Esophagus muscularis mucosa (tissue), 3 donors: Measurements from ENCODE around the gene LHFPL2.

Experiments
- POLR2A ChIP-seq: fragments of 450-650 bp; IDR thresholded peaks from one replicate; pipeline ENCODE4 v1.6.1; 2017; ENCODE audit warnings: antibody characterized with exemption, moderate library complexity, mild to moderate bottlenecking, low read depth
- TF ChIP-seq, protein P1 (sequence below), 3 experiments: fragments of 200-600 bp in 2 of 3; fragments of 450-650 bp in 1 of 3; sonication (generic) in 2 of 3; IDR thresholded peaks; one replicate each; pipeline ENCODE4 v1.5.1; 2017 to 2019; ENCODE audit warnings: antibody characterized with exemption in 3 of 3, mild to moderate bottlenecking in 2 of 3, moderate library complexity in 1 of 3

DNA sequence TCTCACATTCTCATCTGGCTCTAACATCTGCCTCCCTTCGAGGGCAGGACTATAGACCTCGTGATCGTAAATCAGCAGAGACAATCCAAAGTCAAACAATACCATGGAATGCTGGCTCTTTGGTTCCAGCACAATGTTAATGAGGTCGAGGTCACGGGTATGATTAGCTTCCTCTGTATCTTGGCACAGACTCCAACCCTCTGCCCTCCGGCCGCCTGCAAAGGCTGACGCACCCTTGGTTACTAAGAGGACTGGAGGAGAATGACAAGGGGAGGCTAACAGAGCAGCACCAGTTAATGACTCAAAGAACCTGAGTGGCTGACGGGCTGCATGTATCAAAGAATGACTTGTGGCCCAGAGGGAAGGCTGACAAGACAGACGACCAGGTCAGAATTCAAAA is 10.1 kb downstream of the LHFPL2 start:
- TF ChIP-seq, protein P1, sequence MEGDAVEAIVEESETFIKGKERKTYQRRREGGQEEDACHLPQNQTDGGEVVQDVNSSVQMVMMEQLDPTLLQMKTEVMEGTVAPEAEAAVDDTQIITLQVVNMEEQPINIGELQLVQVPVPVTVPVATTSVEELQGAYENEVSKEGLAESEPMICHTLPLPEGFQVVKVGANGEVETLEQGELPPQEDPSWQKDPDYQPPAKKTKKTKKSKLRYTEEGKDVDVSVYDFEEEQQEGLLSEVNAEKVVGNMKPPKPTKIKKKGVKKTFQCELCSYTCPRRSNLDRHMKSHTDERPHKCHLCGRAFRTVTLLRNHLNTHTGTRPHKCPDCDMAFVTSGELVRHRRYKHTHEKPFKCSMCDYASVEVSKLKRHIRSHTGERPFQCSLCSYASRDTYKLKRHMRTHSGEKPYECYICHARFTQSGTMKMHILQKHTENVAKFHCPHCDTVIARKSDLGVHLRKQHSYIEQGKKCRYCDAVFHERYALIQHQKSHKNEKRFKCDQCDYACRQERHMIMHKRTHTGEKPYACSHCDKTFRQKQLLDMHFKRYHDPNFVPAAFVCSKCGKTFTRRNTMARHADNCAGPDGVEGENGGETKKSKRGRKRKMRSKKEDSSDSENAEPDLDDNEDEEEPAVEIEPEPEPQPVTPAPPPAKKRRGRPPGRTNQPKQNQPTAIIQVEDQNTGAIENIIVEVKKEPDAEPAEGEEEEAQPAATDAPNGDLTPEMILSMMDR (IDR thresholded peaks at IDR 0.05) = no peak
- no peak for TF ChIP-seq POLR2A
